Suprapubic skin (tissue), 3 donors: ENCODE results near the gene MBP.

ENCODE experiments used
- CTCF ChIP-seq, 2 donors: fragments of 200-600 bp in 1 of 2; fragments of 450-650 bp in 1 of 2; sonication (generic) in 1 of 2; IDR thresholded peaks; one replicate each; pipeline ENCODE4 v1.5.1; 2016 to 2019; ENCODE audit warnings: antibody characterized with exemption in 2 of 2, mild to moderate bottlenecking in 1 of 2, moderate library complexity in 1 of 2
- POLR2A ChIP-seq, 2 donors: fragments of 450-650 bp; IDR thresholded peaks; one replicate each; pipeline ENCODE4 v1.6.1; 2017; ENCODE audit warnings: antibody characterized with exemption in 2 of 2, mild to moderate bottlenecking in 2 of 2, moderate library complexity in 2 of 2

GRCh38 chr18:77121523-77121922, 11.1 kb downstream of the MBP start:
- TF ChIP-seq CTCF (IDR thresholded peaks at IDR 0.05), result no peak
- no peak for TF ChIP-seq POLR2A (IDR thresholded peaks at IDR 0.05)
